Neural cell (in vitro differentiated cells): Measurements from ENCODE around the gene EBF3.

ENCODE experiments used
- EP300 ChIP-seq: fragments of 450-650 bp; conservative IDR thresholded peaks from 2 replicates; pipeline ENCODE4 v1.6.1; 2014; ENCODE audit warnings: antibody characterized with exemption, mild to moderate bottlenecking, moderate library complexity; ENCODE audit not compliant: poor library complexity, severe bottlenecking
- EZH2 ChIP-seq: fragments of 200-600, 300-800 bp; shearing (Covaris generic), sonication (generic); IDR thresholded peaks from 2 replicates; pipeline ENCODE4 v1.6.1; 2014; ENCODE audit warnings: antibody characterized with exemption, low read length, borderline replicate concordance, mild to moderate bottlenecking; ENCODE audit not compliant: insufficient read depth, poor library complexity, severe bottlenecking
- MXI1 ChIP-seq: fragments of 450-650 bp; conservative IDR thresholded peaks from 2 replicates; pipeline ENCODE4 v1.6.1; 2014; ENCODE audit warnings: antibody characterized with exemption, mild to moderate bottlenecking; ENCODE audit not compliant: poor library complexity, severe bottlenecking
- POLR2AphosphoS5 ChIP-seq: IDR thresholded peaks from 2 replicates; pipeline ENCODE4 v1.6.1; 2012
- RAD21 ChIP-seq: fragments of 450-650 bp; conservative IDR thresholded peaks from 2 replicates; pipeline ENCODE4 v1.6.1; 2014; ENCODE audit warnings: antibody characterized with exemption, mild to moderate bottlenecking, moderate library complexity
- REST ChIP-seq: IDR thresholded peaks from 2 replicates; pipeline ENCODE4 v1.6.1; 2012; ENCODE audit warnings: borderline replicate concordance
- TAF1 ChIP-seq: IDR thresholded peaks from 2 replicates; pipeline ENCODE4 v1.6.1; 2012; ENCODE audit warnings: low read depth
- TF ChIP-seq, protein P1 (sequence below): fragments of 450-650 bp; IDR thresholded peaks from 2 replicates; pipeline ENCODE4 v1.5.1; 2014; ENCODE audit warnings: antibody characterized with exemption, mild to moderate bottlenecking, moderate library complexity; ENCODE audit not compliant: poor library complexity, severe bottlenecking

DNA sequence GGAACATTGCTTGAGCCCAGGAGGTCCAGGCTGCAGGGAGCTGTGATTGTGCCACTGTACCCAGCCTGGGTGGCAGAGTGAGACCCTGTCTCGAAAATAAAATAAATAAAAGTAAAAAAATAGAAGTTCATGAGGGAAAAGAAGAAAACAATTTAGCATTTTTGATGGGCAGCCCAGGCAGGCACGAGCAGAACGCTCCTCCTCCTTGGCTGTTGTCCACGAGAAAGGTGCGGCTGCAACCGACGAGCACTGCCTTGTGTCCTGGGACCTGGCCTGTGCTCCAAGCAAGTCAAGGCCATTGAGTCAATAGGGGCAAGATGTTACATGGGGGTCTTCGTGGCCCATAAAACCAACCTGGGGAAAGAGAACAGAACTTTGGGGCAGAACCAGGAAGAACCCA lies 25.6 kb downstream of the EBF3 start:
- TF ChIP-seq, protein P1, sequence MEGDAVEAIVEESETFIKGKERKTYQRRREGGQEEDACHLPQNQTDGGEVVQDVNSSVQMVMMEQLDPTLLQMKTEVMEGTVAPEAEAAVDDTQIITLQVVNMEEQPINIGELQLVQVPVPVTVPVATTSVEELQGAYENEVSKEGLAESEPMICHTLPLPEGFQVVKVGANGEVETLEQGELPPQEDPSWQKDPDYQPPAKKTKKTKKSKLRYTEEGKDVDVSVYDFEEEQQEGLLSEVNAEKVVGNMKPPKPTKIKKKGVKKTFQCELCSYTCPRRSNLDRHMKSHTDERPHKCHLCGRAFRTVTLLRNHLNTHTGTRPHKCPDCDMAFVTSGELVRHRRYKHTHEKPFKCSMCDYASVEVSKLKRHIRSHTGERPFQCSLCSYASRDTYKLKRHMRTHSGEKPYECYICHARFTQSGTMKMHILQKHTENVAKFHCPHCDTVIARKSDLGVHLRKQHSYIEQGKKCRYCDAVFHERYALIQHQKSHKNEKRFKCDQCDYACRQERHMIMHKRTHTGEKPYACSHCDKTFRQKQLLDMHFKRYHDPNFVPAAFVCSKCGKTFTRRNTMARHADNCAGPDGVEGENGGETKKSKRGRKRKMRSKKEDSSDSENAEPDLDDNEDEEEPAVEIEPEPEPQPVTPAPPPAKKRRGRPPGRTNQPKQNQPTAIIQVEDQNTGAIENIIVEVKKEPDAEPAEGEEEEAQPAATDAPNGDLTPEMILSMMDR = no peak
- TF ChIP-seq MXI1 = no peak
- TF ChIP-seq EP300 = no peak
- no peak for TF ChIP-seq POLR2AphosphoS5
- no peak for TF ChIP-seq REST
- TF ChIP-seq RAD21 = no peak
- TF ChIP-seq TAF1 = no peak
- no peak for TF ChIP-seq EZH2
